Transverse colon (tissue), 4 donors: Measurements from ENCODE around the gene CDC7. TPM values are rescaled to one million over a fixed set of nuclear protein-coding genes. Genes with fewer than 3 reads are reported as not detected.

Source experiments
- DNase-seq: peaks from one replicate; pipeline ENCODE4 v3.0.0-alpha.2; 2019
- H3K27ac ChIP-seq, 4 donors: fragments of 200-600 bp; sonication (generic); 2 replicates each; pipeline ENCODE4 v1.5.1; 2016 to 2018; ENCODE audit warnings: inconsistent platforms in 4 of 4
- H3K27me3 ChIP-seq: fragments of 200-600 bp; sonication (generic); 2 replicates; pipeline ENCODE4 v1.5.1; 2017; ENCODE audit warnings: inconsistent platforms
- H3K36me3 ChIP-seq, 4 donors: fragments of 200-600 bp; sonication (generic); 2 replicates each; pipeline ENCODE4 v1.5.1; 2017 to 2019; ENCODE audit warnings: inconsistent platforms in 4 of 4
- H3K4me1 ChIP-seq, 4 donors: fragments of 200-600 bp; sonication (generic); 2 replicates each; pipeline ENCODE4 v1.5.1; 2017 to 2020; ENCODE audit warnings: inconsistent platforms in 4 of 4
- H3K4me3 ChIP-seq, 4 donors: fragments of 200-600 bp; sonication (generic); 1 replicate in 1 of 4; 2 replicates in 3 of 4; pipeline versions ENCODE4 v1.5.1 to v1.6.1; 2017 to 2019; ENCODE audit warnings: inconsistent platforms in 4 of 4
- H3K9me3 ChIP-seq, 2 donors: fragments of 200-600 bp; sonication (generic); 2 replicates each; pipeline ENCODE4 v1.5.1; 2017 to 2019; ENCODE audit warnings: inconsistent platforms in 2 of 2
- EP300 ChIP-seq: sonication (generic); formaldehyde crosslinking; IDR thresholded peaks from one replicate; pipeline ENCODE4 v1.6.1; 2017; ENCODE audit warnings: antibody characterized with exemption, low read depth
- POLR2A ChIP-seq: fragments of 450-650 bp; IDR thresholded peaks from one replicate; pipeline ENCODE4 v1.6.1; 2016; ENCODE audit warnings: antibody characterized with exemption, mild to moderate bottlenecking, moderate library complexity
- POLR2AphosphoS5 ChIP-seq, 3 donors: sonication (generic); formaldehyde crosslinking; IDR thresholded peaks; one replicate each; pipeline ENCODE4 v1.6.1; 2016; ENCODE audit warnings: antibody characterized with exemption in 3 of 3
- WGBS, 2 donors: methylation state at CpG; one replicate each; pipeline ENCODE4 v1.1.5; 2018; ENCODE audit warnings: low coverage in 1 of 2; 5-methylcytosine and 5-hydroxymethylcytosine counted together
- in situ Hi-C, 4 donors: fragments of 200-750 bp; cut with MboI; loops; one replicate each; pipeline versions ENCODE4 v1.15.0 to v1.15.1; 2017; ENCODE audit warnings: low sequenced_read_pairs in 3 of 4, low pct_ligation_motif_present in 1 of 4, low pct_unique_long_range_greater_than_20kb in 1 of 4
- intact Hi-C: fragments of 100-400 bp; cut with DNase I; formaldehyde crosslinking; loops from one replicate; pipeline ENCODE4 v1.15.1; 2023; ENCODE audit warnings: low total_unique reads
- total RNA-seq, 4 donors: library from RNA; depleted of rRNA; stranded (reverse); fragments of >200 nt; gene quantifications; one replicate each; pipeline ENCODE4 v1.1.0, GENCODE V29; 2016
- TF ChIP-seq, protein P1 (sequence below), 5 experiments: fragments of 200-600 bp in 3 of 5; fragments of 450-650 bp in 2 of 5; sonication (generic) in 3 of 5; IDR thresholded peaks; 1 replicate in 2 of 5; 2 replicates in 3 of 5; pipeline ENCODE4 v1.5.1; 2016 to 2017; ENCODE audit warnings: antibody characterized with exemption in 5 of 5, inconsistent platforms in 3 of 5, mild to moderate bottlenecking in 2 of 5, moderate library complexity in 1 of 5

Gene CDC7
- total RNA-seq, 4 donors from 2014 or later: 0.68 to 2.8 (median 1.3) TPM; not detected in 1

DNA sequence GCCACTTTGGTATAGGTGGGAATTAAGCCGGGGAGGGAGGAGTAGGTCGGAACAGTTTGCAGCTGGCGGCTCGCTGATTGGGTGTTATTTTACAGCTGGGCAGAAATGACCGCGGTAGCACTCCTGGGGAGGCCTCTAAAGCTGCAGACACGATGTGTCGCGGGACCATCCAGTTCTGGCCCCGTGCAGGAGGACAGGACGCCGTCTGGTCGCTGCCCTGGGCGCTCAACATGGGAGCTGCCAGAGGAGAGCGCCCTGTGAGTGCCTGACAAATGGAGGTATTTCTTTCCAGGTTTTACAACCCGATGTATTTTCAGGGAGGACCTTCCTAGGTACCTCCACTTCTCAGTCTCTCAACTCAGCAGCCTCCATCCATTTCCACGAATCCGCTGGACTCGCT is 46.2 kb downstream of the CDC7 start:
- H3K27ac ChIP-seq: no peak overlapping the region
- in situ Hi-C loops (no loop called here), intact Hi-C loops (no loop called here)
- H3K36me3 ChIP-seq: no peaks in the 10 kb centered on the region
- no peaks in the 10 kb centered on the region for H3K4me1 ChIP-seq
- no peak for TF ChIP-seq EP300
- TF ChIP-seq, protein P1, sequence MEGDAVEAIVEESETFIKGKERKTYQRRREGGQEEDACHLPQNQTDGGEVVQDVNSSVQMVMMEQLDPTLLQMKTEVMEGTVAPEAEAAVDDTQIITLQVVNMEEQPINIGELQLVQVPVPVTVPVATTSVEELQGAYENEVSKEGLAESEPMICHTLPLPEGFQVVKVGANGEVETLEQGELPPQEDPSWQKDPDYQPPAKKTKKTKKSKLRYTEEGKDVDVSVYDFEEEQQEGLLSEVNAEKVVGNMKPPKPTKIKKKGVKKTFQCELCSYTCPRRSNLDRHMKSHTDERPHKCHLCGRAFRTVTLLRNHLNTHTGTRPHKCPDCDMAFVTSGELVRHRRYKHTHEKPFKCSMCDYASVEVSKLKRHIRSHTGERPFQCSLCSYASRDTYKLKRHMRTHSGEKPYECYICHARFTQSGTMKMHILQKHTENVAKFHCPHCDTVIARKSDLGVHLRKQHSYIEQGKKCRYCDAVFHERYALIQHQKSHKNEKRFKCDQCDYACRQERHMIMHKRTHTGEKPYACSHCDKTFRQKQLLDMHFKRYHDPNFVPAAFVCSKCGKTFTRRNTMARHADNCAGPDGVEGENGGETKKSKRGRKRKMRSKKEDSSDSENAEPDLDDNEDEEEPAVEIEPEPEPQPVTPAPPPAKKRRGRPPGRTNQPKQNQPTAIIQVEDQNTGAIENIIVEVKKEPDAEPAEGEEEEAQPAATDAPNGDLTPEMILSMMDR (IDR thresholded peaks at IDR 0.05): peak in 1 of 5 experiments; percentile 2
- 95 to 100% methylated on average over 1 to 19 of the region's 19 CpGs for WGBS, 2 donors
- no peak for DNase-seq
- H3K4me3 ChIP-seq: no peak overlapping the region
- H3K9me3 ChIP-seq: no peaks in the 10 kb centered on the region
- no peaks in the 10 kb centered on the region for H3K27me3 ChIP-seq

DNA sequence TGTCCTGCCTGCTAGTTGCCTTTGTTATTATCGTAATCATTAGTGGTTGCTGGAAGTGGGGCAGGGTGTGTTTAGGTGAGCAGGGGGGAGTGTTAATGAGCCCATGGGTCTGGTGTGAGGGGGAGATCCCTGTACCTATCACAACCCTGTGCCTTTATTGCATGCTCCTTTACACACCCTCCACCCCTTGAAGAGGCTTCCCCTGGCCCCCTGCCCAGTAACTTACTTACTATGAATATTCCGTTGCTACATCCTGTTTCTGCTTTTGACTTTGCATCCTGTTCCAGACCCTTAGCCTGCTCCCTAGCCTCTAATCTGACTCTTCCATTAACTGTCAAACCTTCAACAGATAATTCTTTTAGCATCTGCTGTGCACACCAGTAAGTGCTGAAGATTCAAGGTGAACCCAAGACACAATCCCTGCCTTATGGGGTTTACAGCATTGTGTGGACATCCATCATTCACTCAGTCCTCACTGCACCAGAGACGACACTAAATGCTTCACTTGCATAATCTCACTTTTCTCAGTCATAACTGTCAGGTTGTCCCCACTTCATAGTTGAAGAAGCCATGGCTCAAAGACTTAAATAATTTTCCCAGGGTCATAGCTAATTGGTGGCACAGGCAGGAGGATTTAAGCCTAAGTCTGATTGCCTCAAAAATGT is 47.9 kb downstream of the CDC7 start:
- DNase-seq: no peak
- in situ Hi-C loops (no loop called here), intact Hi-C loops (no loop called here)

DNA sequence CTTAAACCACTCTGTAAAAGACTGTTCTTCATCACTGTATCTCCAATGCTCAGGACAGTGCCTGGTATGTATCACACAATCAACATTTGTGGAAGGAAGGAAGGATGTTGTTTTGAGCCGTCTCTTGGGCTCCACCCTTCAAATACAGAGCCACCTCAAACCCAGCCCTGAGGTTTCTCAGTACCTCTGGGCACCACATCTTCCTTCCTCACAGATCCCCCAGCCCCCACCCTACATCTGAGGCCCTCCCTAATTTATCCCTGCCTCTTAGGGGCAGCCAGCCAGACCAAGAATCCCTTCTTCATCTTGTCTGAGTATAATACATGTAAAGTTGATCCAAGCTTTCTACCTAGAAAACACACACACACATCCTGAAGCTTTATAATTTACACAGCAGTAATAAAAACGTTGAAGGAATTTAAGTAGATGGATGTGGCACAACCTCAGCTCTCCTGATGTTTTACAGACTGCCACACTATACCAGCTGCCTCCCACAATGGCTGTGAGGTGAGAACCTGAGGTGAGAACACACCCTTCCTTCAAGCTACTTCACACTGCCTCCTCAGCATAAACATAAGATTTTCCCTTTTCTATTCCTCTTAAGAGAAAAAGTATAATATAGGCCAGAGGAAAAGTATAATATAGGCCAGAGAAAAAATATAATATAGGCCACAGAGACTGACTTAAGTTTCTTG is 48.5 kb downstream of the CDC7 start:
- TF ChIP-seq, protein P1 (IDR thresholded peaks at IDR 0.05): no peak
- TF ChIP-seq EP300 (no peak), POLR2A (no peak), POLR2AphosphoS5 (IDR thresholded peaks at IDR 0.05) (no peak)
- intact Hi-C loops (no loop called here), in situ Hi-C loops (no loop called here)
- Histone ChIP-seq H3K4me1 (peaks cover 0 to 6% (median 0%) of the 10 kb centered on the region in 4 donors), H3K9me3 (no peaks in the 10 kb centered on the region), H3K36me3 (no peaks in the 10 kb centered on the region), H3K27me3 (no peaks in the 10 kb centered on the region), H3K27ac (no peak overlapping the region), H3K4me3 (no peak overlapping the region)
- peak; percentile 22 for DNase-seq
- WGBS, 2 donors: 26% methylated on average over 2 of the region's 2 CpGs; no CpG with 5 or more reads in 1 of the 2 donors

More for the DNA sequence above, 47.9 kb downstream of the CDC7 start:
- no peaks in the 10 kb centered on the region for H3K36me3 ChIP-seq
- H3K4me1 ChIP-seq: peaks cover 0 to 1% (median 0%) of the 10 kb centered on the region in 4 donors
- H3K27me3 ChIP-seq: no peaks in the 10 kb centered on the region
- H3K27ac ChIP-seq: no peak overlapping the region
- 70 to 75% methylated on average over 2 to 3 of the region's 3 CpGs for WGBS, 2 donors
- TF ChIP-seq POLR2A: no peak
- TF ChIP-seq POLR2AphosphoS5 (IDR thresholded peaks at IDR 0.05): no peak
- TF ChIP-seq, protein P1 (IDR thresholded peaks at IDR 0.05): no peak
- no peak for TF ChIP-seq EP300
- H3K4me3 ChIP-seq: no peak overlapping the region
- no peaks in the 10 kb centered on the region for H3K9me3 ChIP-seq

DNA sequence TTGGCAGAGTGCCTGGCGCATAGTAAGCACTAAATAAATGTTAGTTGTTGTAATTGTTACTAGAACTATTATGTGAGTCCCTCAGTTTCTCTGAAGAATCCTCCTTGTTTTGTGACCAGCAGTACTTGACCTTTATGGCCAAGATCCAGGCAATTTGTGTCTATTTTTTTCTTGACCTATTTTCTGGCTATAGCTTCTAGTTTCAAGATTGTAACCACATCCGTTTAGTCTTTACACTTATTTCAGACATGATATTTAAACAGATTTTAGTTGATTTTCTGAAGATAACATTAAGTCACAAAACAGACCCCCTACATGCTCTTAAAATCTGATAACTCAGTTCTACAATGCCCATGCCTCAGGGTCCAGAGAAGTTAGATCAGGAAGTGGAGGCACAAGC is 50.3 kb downstream of the CDC7 start:
- intact Hi-C loops (no loop called here), in situ Hi-C loops (no loop called here)
- no peak for DNase-seq
- H3K9me3 ChIP-seq: no peaks in the 10 kb centered on the region
- H3K27me3 ChIP-seq: no peaks in the 10 kb centered on the region
- WGBS, 2 donors: 73 to 79% methylated on average over 2 of the region's 2 CpGs
- H3K4me3 ChIP-seq: no peak overlapping the region
- no peak overlapping the region for H3K27ac ChIP-seq
- H3K4me1 ChIP-seq: peaks cover 0 to 15% (median 0%) of the 10 kb centered on the region in 4 donors
- no peaks in the 10 kb centered on the region for H3K36me3 ChIP-seq
- TF ChIP-seq, protein P1 (IDR thresholded peaks at IDR 0.05): no peak
- TF ChIP-seq EP300: no peak
- TF ChIP-seq POLR2A: no peak
- TF ChIP-seq POLR2AphosphoS5 (IDR thresholded peaks at IDR 0.05): no peak
